GM23248 (cell line): ENCODE data around the gene PPA2. TPM values are rescaled to one million over a fixed set of nuclear protein-coding genes. Genes with fewer than 3 reads are reported as not detected.

Source experiments
- DNase-seq: peaks from one replicate; pipeline ENCODE4 v3.0.0-alpha.2; 2015
- H2AFZ ChIP-seq: fragments of 200-600 bp; sonication (generic); 2 replicates; pipeline ENCODE4 v1.6.1; 2016; ENCODE audit warnings: antibody characterized with exemption
- H3F3A ChIP-seq: fragments of 200-600 bp; sonication (generic); 2 replicates; pipeline ENCODE4 v1.6.1; 2016; ENCODE audit warnings: mild to moderate bottlenecking, antibody characterized with exemption, mixed run types; ENCODE audit not compliant: insufficient read depth
- H3K27ac ChIP-seq: fragments of 200-600 bp; sonication (generic); 2 replicates; pipeline ENCODE4 v1.5.1; 2016; ENCODE audit warnings: mild to moderate bottlenecking
- H3K27me3 ChIP-seq: fragments of 200-600 bp; sonication (generic); replicated peaks from 2 replicates; pipeline ENCODE4 v1.6.1; 2016; ENCODE audit warnings: mild to moderate bottlenecking; ENCODE audit not compliant: insufficient read depth
- H3K36me3 ChIP-seq: fragments of 200-600 bp; sonication (generic); 2 replicates; pipeline ENCODE4 v1.6.1; 2016; ENCODE audit warnings: low read depth, mild to moderate bottlenecking
- H3K4me1 ChIP-seq: fragments of 200-600 bp; sonication (generic); 2 replicates; pipeline ENCODE4 v1.6.1; 2016; ENCODE audit warnings: mild to moderate bottlenecking; ENCODE audit not compliant: insufficient read depth
- H3K4me2 ChIP-seq: fragments of 200-600 bp; sonication (generic); one replicate; pipeline ENCODE4 v1.6.1; 2016; ENCODE audit warnings: mild to moderate bottlenecking; ENCODE audit not compliant: unreplicated experiment
- H3K4me3 ChIP-seq: fragments of 200-600 bp; sonication (generic); 2 replicates; pipeline ENCODE4 v1.5.1; 2016; ENCODE audit warnings: mild to moderate bottlenecking
- H3K79me2 ChIP-seq: fragments of 200-600 bp; sonication (generic); 2 replicates; pipeline ENCODE4 v1.6.1; 2016; ENCODE audit warnings: mild to moderate bottlenecking; ENCODE audit not compliant: insufficient read depth
- H3K9ac ChIP-seq: fragments of 200-600 bp; sonication (generic); 2 replicates; pipeline ENCODE4 v1.6.1; 2016; ENCODE audit warnings: mild to moderate bottlenecking
- H3K9me2 ChIP-seq: fragments of 200-600 bp; sonication (generic); 2 replicates; pipeline ENCODE4 v1.6.1; 2016; ENCODE audit warnings: mixed run types, mild to moderate bottlenecking, moderate library complexity; ENCODE audit not compliant: insufficient read depth
- H3K9me3 ChIP-seq: fragments of 200-600 bp; sonication (generic); one replicate; pipeline ENCODE4 v1.6.1; 2017; ENCODE audit warnings: low read depth
- H4K20me1 ChIP-seq: fragments of 200-600 bp; sonication (generic); 2 replicates; pipeline ENCODE4 v1.6.0; 2016; ENCODE audit not compliant: insufficient read depth
- EZH2 ChIP-seq: fragments of 200-600 bp; sonication (generic); IDR thresholded peaks from 2 replicates; pipeline ENCODE4 v1.6.1; 2018; ENCODE audit warnings: antibody characterized with exemption, mild to moderate bottlenecking; ENCODE audit not compliant: insufficient read depth, poor library complexity, severe bottlenecking
- EZH2phosphoT487 ChIP-seq: fragments of 200-600 bp; sonication (generic); IDR thresholded peaks from 2 replicates; pipeline ENCODE4 v1.6.1; 2018; ENCODE audit warnings: antibody characterized with exemption, moderate library complexity, mild to moderate bottlenecking, low read depth; ENCODE audit not compliant: insufficient read depth
- WGBS, 2 experiments: methylation state at CpG; one replicate each; pipeline ENCODE4 v1.1.6; 2015 to 2017; ENCODE audit warnings: low lambda C conversion rate in 2 of 2, low coverage in 1 of 2; ENCODE audit errors: missing lambda C conversion rate in 2 of 2; 5-methylcytosine and 5-hydroxymethylcytosine counted together
- in situ Hi-C: fragments of 300-500 bp; cut with MboI; formaldehyde crosslinking; loops from 2 replicates; pipeline ENCODE4 v1.15.0; 2020
- polyA plus RNA-seq: library from polyadenylated mRNA; unstranded; fragments of >200 nt; fragmentation: Nextera tagmentation; extraction: Ambion mirVana; gene quantifications from 2 replicates; pipeline ENCODE4 v1.2.1, GENCODE V29; 2016
- small RNA-seq: library from RNA; depleted of rRNA; stranded (forward); fragments of <200 nt; gene quantifications from one replicate; pipeline ENCODE3, GENCODE V24; 2014; ENCODE audit warnings: low read depth, low replicate concordance
- total RNA-seq: library from RNA; depleted of rRNA; stranded (reverse); fragments of >200 nt; shearing (Covaris generic); gene quantifications from 2 replicates; pipeline ENCODE4 v1.2.3, GENCODE V29; 2014; rRNA removed

Gene PPA2
- total and polyA plus RNA-seq, 2 experiments from 2014 or later, result 37.5 to 114 TPM

GRCh38 chr4:105329081-105329480 is 144.8 kb downstream of the PPA2 start:
- in situ Hi-C loops, result no loop called here
- Histone ChIP-seq H3K4me1 (no peaks in the 10 kb centered on the region), H3K4me2 (no peak overlapping the region), H2AFZ (no peak overlapping the region), H3F3A (no peaks in the 10 kb centered on the region), H3K9ac (no peak overlapping the region), H4K20me1 (no peaks in the 10 kb centered on the region), H3K4me3 (no peak overlapping the region), H3K36me3 (no peaks in the 10 kb centered on the region), H3K9me3 (no peaks in the 10 kb centered on the region), H3K79me2 (no peaks in the 10 kb centered on the region), H3K27ac (no peak overlapping the region), H3K9me2 (no peaks in the 10 kb centered on the region), H3K27me3 (no peaks in the 10 kb centered on the region)
- TF ChIP-seq EZH2phosphoT487 (no peak), EZH2 (no peak)
- 32 to 52% methylated on average over 1 of the region's 1 CpG for WGBS, 2 experiments
- no peak for DNase-seq

GRCh38 chr4:105327956-105328355 is 145.9 kb downstream of the PPA2 start:
- Histone ChIP-seq H4K20me1 (no peaks in the 10 kb centered on the region), H3K79me2 (no peaks in the 10 kb centered on the region), H3K9me2 (no peaks in the 10 kb centered on the region), H3K9ac (no peak overlapping the region), H3F3A (no peaks in the 10 kb centered on the region), H3K27me3 (no peaks in the 10 kb centered on the region), H3K4me1 (no peaks in the 10 kb centered on the region), H3K4me3 (no peak overlapping the region), H2AFZ (no peak overlapping the region), H3K9me3 (no peaks in the 10 kb centered on the region), H3K27ac (no peak overlapping the region), H3K4me2 (no peak overlapping the region), H3K36me3 (no peaks in the 10 kb centered on the region)
- no peak for DNase-seq
- in situ Hi-C loops, result no loop called here
- TF ChIP-seq EZH2, result no peak

- no peak overlapping the region for H3K9ac ChIP-seq
- in situ Hi-C loops, result no loop called here
- no peaks in the 10 kb centered on the region for H3K79me2 ChIP-seq
- no peak overlapping the region for H3K4me3 ChIP-seq
- H2AFZ ChIP-seq, result no peak overlapping the region
- H4K20me1 ChIP-seq, result no peaks in the 10 kb centered on the region
- no peaks in the 10 kb centered on the region for H3K4me1 ChIP-seq
- H3K4me2 ChIP-seq, result no peak overlapping the region
- H3K9me2 ChIP-seq, result no peaks in the 10 kb centered on the region
- no peaks in the 10 kb centered on the region for H3K36me3 ChIP-seq
- DNase-seq, result no peak
- WGBS, 2 experiments, result 65 to 66% methylated on average over 2 of the region's 2 CpGs
- H3F3A ChIP-seq, result no peaks in the 10 kb centered on the region
- no peak for TF ChIP-seq EZH2phosphoT487
- no peak for TF ChIP-seq EZH2
- no peaks in the 10 kb centered on the region for H3K27me3 ChIP-seq
- no peaks in the 10 kb centered on the region for H3K9me3 ChIP-seq
- H3K27ac ChIP-seq, result no peak overlapping the region
Measured at GRCh38 chr4:105327222-105327621, 146.6 kb downstream of the PPA2 start.

Small RNA genes lying within 50 kb of the gene (small RNA-seq; reads per million reads assigned to genes)
- gene RNU6-553P, result not detected

Other genes starting within 250 kb of the PPA2 start
- not detected in 2 replicates for gene ARHGEF38, start 78.6 kb upstream of the PPA2 start, total RNA-seq
- not detected in 2 replicates for gene ARHGEF38, start 78.6 kb upstream of the PPA2 start, polyA plus RNA-seq
- gene INTS12, start 234.6 kb upstream of the PPA2 start, total RNA-seq, result 13.7 and 16.5 TPM in 2 replicates
- 24.6 and 25.7 TPM in 2 replicates for gene INTS12, start 234.6 kb upstream of the PPA2 start, polyA plus RNA-seq
- gene GSTCD, start 234.7 kb upstream of the PPA2 start, total RNA-seq, result 5.7 and 6.7 TPM in 2 replicates
- 2.9 and 3.4 TPM in 2 replicates for gene GSTCD, start 234.7 kb upstream of the PPA2 start, polyA plus RNA-seq